Activated T-cell treated with anti-CD3 and anti-CD28 coated beads, Interleukin-2, amount 50 U/mL, for 24 hours (primary cell): ENCODE results near the gene MYO10.
"Not testable (repeated sequence)": the region's sequence is repeated elsewhere in the genome, so short reads cannot be mapped to it uniquely, and the experiment has no call there.

Source experiments
- DNase-seq: peaks from one replicate; pipeline ENCODE4 v3.0.0-alpha.2; 2020
- H3K27ac Mint-ChIP-seq: 2 replicates; pipeline ENCODE4 v1.8.0; 2020; ENCODE audit warnings: mild to moderate bottlenecking, mixed read lengths
- H3K27me3 Mint-ChIP-seq: 2 replicates; pipeline ENCODE4 v1.8.0; 2020; ENCODE audit warnings: mixed read lengths
- H3K36me3 Mint-ChIP-seq: 2 replicates; pipeline ENCODE4 v1.8.0; 2020; ENCODE audit warnings: low read depth, mixed read lengths
- H3K4me1 Mint-ChIP-seq: 2 replicates; pipeline ENCODE4 v1.8.0; 2020; ENCODE audit warnings: low read depth, mixed read lengths
- H3K4me3 Mint-ChIP-seq: 2 replicates; pipeline ENCODE4 v1.8.0; 2020; ENCODE audit warnings: mild to moderate bottlenecking, moderate library complexity, mixed read lengths
- H3K9me3 Mint-ChIP-seq: 2 replicates; pipeline ENCODE4 v1.8.0; 2020; ENCODE audit warnings: mixed read lengths

Gene MYO10

GRCh38 chr5:16858151-16858550, 77.9 kb downstream of the MYO10 start:
- no peak overlapping the region for H3K4me3 Mint-ChIP-seq
- no peak overlapping the region for H3K27ac Mint-ChIP-seq
- H3K36me3 Mint-ChIP-seq: no peaks in the 10 kb centered on the region
- peaks cover 2% of the 10 kb centered on the region for H3K4me1 Mint-ChIP-seq
- H3K9me3 Mint-ChIP-seq: no peaks in the 10 kb centered on the region
- DNase-seq: no peak
- H3K27me3 Mint-ChIP-seq: peaks cover 3% of the 10 kb centered on the region

GRCh38 chr5:16857635-16858034, 78.5 kb downstream of the MYO10 start:
- Mint-ChIP-seq H3K4me1 (peaks cover 2% of the 10 kb centered on the region), H3K27ac (no peak overlapping the region), H3K27me3 (peaks cover 3% of the 10 kb centered on the region), H3K9me3 (no peaks in the 10 kb centered on the region), H3K4me3 (no peak overlapping the region), H3K36me3 (no peaks in the 10 kb centered on the region)
- no peak for DNase-seq

GRCh38 chr5:16856531-16856930, 79.6 kb downstream of the MYO10 start:
- DNase-seq: no peak
- Mint-ChIP-seq H3K9me3 (no peaks in the 10 kb centered on the region), H3K4me3 (no peak overlapping the region), H3K36me3 (no peaks in the 10 kb centered on the region), H3K4me1 (peaks cover 2% of the 10 kb centered on the region), H3K27ac (no peak overlapping the region), H3K27me3 (peaks cover 3% of the 10 kb centered on the region)

GRCh38 chr5:16855898-16856297, 80.2 kb downstream of the MYO10 start:
- no peak overlapping the region for H3K4me3 Mint-ChIP-seq
- H3K27ac Mint-ChIP-seq: no peak overlapping the region
- no peak for DNase-seq
- H3K27me3 Mint-ChIP-seq: peaks cover 3% of the 10 kb centered on the region
- no peaks in the 10 kb centered on the region for H3K36me3 Mint-ChIP-seq
- H3K4me1 Mint-ChIP-seq: peaks cover 2% of the 10 kb centered on the region
- H3K9me3 Mint-ChIP-seq: no peaks in the 10 kb centered on the region

- peaks cover 2% of the 10 kb centered on the region for H3K4me1 Mint-ChIP-seq
- peaks cover 3% of the 10 kb centered on the region for H3K27me3 Mint-ChIP-seq
Observed at GRCh38 chr5:16855485-16855884, 80.6 kb downstream of the MYO10 start.

GRCh38 chr5:16854351-16854750, 81.7 kb downstream of the MYO10 start:
- Mint-ChIP-seq H3K4me1 (no peaks in the 10 kb centered on the region), H3K27ac (no peak overlapping the region), H3K36me3 (no peaks in the 10 kb centered on the region), H3K9me3 (no peaks in the 10 kb centered on the region), H3K27me3 (peaks cover 3% of the 10 kb centered on the region), H3K4me3 (no peak overlapping the region)
- no peak for DNase-seq

More at GRCh38 chr5:16855485-16855884, 80.6 kb downstream of the MYO10 start:
- Mint-ChIP-seq H3K27ac (no peak overlapping the region), H3K4me3 (no peak overlapping the region), H3K9me3 (no peaks in the 10 kb centered on the region), H3K36me3 (no peaks in the 10 kb centered on the region)
- DNase-seq: no peak

GRCh38 chr5:16853518-16853917, 82.6 kb downstream of the MYO10 start:
- Mint-ChIP-seq H3K27me3 (peaks cover 3% of the 10 kb centered on the region), H3K27ac (no peak overlapping the region), H3K4me3 (no peak overlapping the region), H3K9me3 (no peaks in the 10 kb centered on the region), H3K4me1 (no peaks in the 10 kb centered on the region), H3K36me3 (no peaks in the 10 kb centered on the region)
- no peak for DNase-seq

GRCh38 chr5:16852251-16853005, 83.7 kb downstream of the MYO10 start:
- Mint-ChIP-seq H3K9me3 (no peaks in the 10 kb centered on the region), H3K4me1 (no peaks in the 10 kb centered on the region), H3K4me3 (no peak overlapping the region), H3K27me3 (peaks cover 3% of the 10 kb centered on the region), H3K27ac (no peak overlapping the region), H3K36me3 (no peaks in the 10 kb centered on the region)
- no peak for DNase-seq

GRCh38 chr5:16849775-16850174, 86.3 kb downstream of the MYO10 start:
- no peaks in the 10 kb centered on the region for H3K36me3 Mint-ChIP-seq
- no peaks in the 10 kb centered on the region for H3K9me3 Mint-ChIP-seq
- H3K4me3 Mint-ChIP-seq: no peak overlapping the region
- H3K27me3 Mint-ChIP-seq: peaks cover 3% of the 10 kb centered on the region
- no peak for DNase-seq
- no peaks in the 10 kb centered on the region for H3K4me1 Mint-ChIP-seq
- no peak overlapping the region for H3K27ac Mint-ChIP-seq

GRCh38 chr5:16849181-16849580, 86.9 kb downstream of the MYO10 start:
- Mint-ChIP-seq H3K4me3 (no peak overlapping the region), H3K36me3 (no peaks in the 10 kb centered on the region), H3K27me3 (peaks cover 5% of the 10 kb centered on the region), H3K4me1 (no peaks in the 10 kb centered on the region), H3K9me3 (no peaks in the 10 kb centered on the region), H3K27ac (no peak overlapping the region)
- no peak for DNase-seq

- Mint-ChIP-seq H3K9me3 (no peaks in the 10 kb centered on the region), H3K36me3 (no peaks in the 10 kb centered on the region), H3K4me3 (no peak overlapping the region), H3K4me1 (no peaks in the 10 kb centered on the region), H3K27ac (no peak overlapping the region), H3K27me3 (peaks cover 20% of the 10 kb centered on the region)
- no peak for DNase-seq
Observed at GRCh38 chr5:16844952-16845351, 91.1 kb downstream of the MYO10 start.

- Mint-ChIP-seq H3K4me3 (no peak overlapping the region), H3K27me3 (peaks cover 23% of the 10 kb centered on the region), H3K27ac (no peak overlapping the region), H3K36me3 (no peaks in the 10 kb centered on the region), H3K9me3 (no peaks in the 10 kb centered on the region), H3K4me1 (no peaks in the 10 kb centered on the region)
- no peak for DNase-seq
Observed at GRCh38 chr5:16842896-16843295, 93.2 kb downstream of the MYO10 start.

GRCh38 chr5:16841416-16841815, 94.7 kb downstream of the MYO10 start:
- no peak overlapping the region for H3K4me3 Mint-ChIP-seq
- no peaks in the 10 kb centered on the region for H3K4me1 Mint-ChIP-seq
- H3K36me3 Mint-ChIP-seq: no peaks in the 10 kb centered on the region
- no peak overlapping the region for H3K27ac Mint-ChIP-seq
- H3K27me3 Mint-ChIP-seq: peaks cover 26% of the 10 kb centered on the region
- no peak for DNase-seq
- H3K9me3 Mint-ChIP-seq: no peaks in the 10 kb centered on the region

- DNase-seq: no peak
- Mint-ChIP-seq H3K36me3 (no peaks in the 10 kb centered on the region), H3K9me3 (no peaks in the 10 kb centered on the region), H3K4me3 (no peak overlapping the region), H3K4me1 (no peaks in the 10 kb centered on the region), H3K27ac (no peak overlapping the region), H3K27me3 (peaks cover 24% of the 10 kb centered on the region)
Observed at GRCh38 chr5:16837305-16837704, 98.8 kb downstream of the MYO10 start.

- DNase-seq: no peak
- H3K36me3 Mint-ChIP-seq: no peaks in the 10 kb centered on the region
- no peak overlapping the region for H3K4me3 Mint-ChIP-seq
- H3K27me3 Mint-ChIP-seq: peaks cover 10% of the 10 kb centered on the region
- no peak overlapping the region for H3K27ac Mint-ChIP-seq
- H3K9me3 Mint-ChIP-seq: no peaks in the 10 kb centered on the region
- no peaks in the 10 kb centered on the region for H3K4me1 Mint-ChIP-seq
Observed at GRCh38 chr5:16834029-16834428, 102.1 kb downstream of the MYO10 start.

GRCh38 chr5:16831326-16831725, 104.8 kb downstream of the MYO10 start:
- not testable (repeated sequence) for H3K36me3 Mint-ChIP-seq, DNase-seq, H3K4me1 Mint-ChIP-seq, H3K27me3 Mint-ChIP-seq, H3K27ac Mint-ChIP-seq, H3K4me3 Mint-ChIP-seq, H3K9me3 Mint-ChIP-seq
